ENCODE measurements around the gene PPP1R26.
"Not testable (repeated sequence)": the region's sequence is repeated elsewhere in the genome, so short reads cannot be mapped to it uniquely, and the experiment has no call there.

The PPP1R26 gene

DNA sequence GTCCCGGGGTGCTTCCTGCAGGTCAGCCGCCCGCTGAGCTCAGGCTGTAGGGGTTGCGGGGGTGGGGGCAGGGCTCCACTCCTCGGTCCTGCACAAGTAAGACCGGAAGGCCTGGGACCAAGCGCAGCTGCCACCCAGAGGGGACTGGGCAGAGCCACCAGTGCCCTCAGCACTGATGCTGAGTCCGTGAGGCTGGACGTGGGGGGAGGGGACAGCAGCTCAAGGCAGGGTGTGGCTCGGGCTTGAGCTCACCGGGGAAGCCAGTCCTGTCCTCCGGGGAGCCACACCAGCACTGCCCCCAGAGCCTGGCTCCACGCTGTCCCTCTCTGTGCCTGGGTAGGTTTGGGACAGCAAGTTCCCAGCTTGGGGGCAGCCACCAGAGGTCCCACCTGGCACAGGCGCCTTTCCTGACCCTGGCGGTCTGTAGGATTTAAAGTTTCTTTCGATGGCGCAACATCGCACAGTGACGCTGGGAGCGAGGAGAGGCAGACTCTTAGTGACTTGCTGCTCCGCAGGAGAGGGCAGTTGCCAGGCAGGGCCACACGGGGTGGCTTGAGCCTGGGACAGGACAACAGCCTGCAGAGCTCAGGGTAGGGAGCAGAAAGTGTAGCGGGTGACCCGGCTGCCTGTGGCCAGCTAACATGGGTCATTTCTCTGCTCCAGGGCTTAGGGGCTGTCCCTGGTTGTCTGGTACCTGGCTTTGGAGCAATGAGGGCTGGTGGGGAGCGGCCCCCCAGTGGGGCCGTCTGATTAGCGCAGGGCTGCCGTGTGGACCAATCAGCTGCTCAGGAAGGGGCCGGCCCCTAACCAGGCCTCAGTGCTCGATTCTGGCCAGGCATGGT lies 47.4 kb downstream of the PPP1R26 start:
- H3K9ac ChIP-seq (ENCODE audit: low read depth, low read length), result no peak overlapping the region
- no peak overlapping the region for H3K4me3 ChIP-seq (ENCODE audit: low read length)
- H3K4me1 ChIP-seq (ENCODE audit: insufficient read depth, low read length), result no peaks in the 10 kb centered on the region
- H3K27me3 ChIP-seq (ENCODE audit: insufficient read depth, low read length), result no peaks in the 10 kb centered on the region
- no peaks in the 10 kb centered on the region for H3K36me3 ChIP-seq (ENCODE audit: insufficient read depth, low read length)
- WGBS, result 78% methylated on average over 30 of the region's 30 CpGs
- no peak overlapping the region for H3K27ac ChIP-seq (ENCODE audit: low read depth, low read length)
- H3K9me3 ChIP-seq (ENCODE audit: insufficient read depth, low read depth, low read length), result no peaks in the 10 kb centered on the region

DNA sequence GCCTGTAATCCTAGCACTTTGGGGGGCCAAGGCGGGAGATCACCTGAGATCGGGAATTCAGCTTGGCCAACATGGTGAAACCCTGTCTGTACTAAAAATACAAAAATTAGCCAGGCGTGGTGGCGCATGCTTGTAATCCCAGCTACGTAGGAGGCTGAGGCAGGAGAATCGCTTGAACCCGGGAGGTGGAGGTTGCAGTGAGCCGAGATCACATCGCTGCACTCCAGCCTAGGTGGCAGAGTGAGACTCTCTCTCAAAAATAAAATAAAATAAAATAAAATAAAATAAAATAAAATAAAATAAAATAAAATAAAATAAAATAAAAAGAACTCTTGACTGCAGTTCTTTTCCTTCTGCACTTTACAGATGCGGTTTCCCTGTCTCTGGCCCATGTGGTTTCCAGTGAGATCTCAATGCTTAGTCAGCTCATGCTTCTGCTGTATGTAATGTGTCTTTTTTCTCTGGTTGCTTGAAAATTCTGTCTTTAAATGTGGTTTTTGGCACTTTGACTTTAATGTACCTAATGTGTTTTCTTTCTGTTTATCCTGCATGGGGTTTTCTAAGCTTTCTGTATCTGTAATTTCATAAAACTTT lies 49.4 kb downstream of the PPP1R26 start:
- not testable (repeated sequence) for H3K36me3 ChIP-seq (ENCODE audit: insufficient read depth, low read length); H3K4me1 ChIP-seq (ENCODE audit: insufficient read depth, low read length); H3K27me3 ChIP-seq (ENCODE audit: insufficient read depth, low read length); H3K9ac ChIP-seq (ENCODE audit: low read depth, low read length); H3K4me3 ChIP-seq (ENCODE audit: low read length); H3K27ac ChIP-seq (ENCODE audit: low read depth, low read length); H3K9me3 ChIP-seq (ENCODE audit: insufficient read depth, low read depth, low read length)
- WGBS, result 96% methylated on average over 10 of the region's 10 CpGs

DNA sequence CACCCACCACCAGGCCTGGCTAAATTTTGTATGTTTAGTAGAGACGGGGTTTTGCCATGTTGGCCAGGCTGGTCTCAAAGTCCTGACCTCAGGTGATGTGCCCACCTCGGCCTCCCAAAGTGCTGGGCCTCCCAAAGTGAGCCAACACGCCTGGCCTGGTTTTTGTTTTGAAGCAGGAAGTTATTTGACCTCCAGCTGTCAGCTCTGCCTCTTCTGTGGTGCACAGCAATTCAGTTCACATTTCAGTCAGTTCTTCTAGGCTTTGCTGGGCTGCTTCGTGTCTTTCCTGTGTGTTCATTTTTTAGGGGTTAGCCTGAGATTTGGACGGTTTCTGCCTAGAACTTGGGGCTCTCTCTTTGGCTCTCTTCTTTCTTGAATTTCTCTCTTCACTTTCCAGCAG lies 50.6 kb downstream of the PPP1R26 start:
- no peak overlapping the region for H3K9ac ChIP-seq (ENCODE audit: low read depth, low read length)
- no peaks in the 10 kb centered on the region for H3K36me3 ChIP-seq (ENCODE audit: insufficient read depth, low read length)
- no peaks in the 10 kb centered on the region for H3K9me3 ChIP-seq (ENCODE audit: insufficient read depth, low read depth, low read length)
- H3K4me3 ChIP-seq (ENCODE audit: low read length), result no peak overlapping the region
- no peak overlapping the region for H3K27ac ChIP-seq (ENCODE audit: low read depth, low read length)
- 85% methylated on average over 5 of the region's 5 CpGs for WGBS
- peaks cover 3% of the 10 kb centered on the region; the same call in 1 of the 2 replicates for H3K4me1 ChIP-seq (ENCODE audit: insufficient read depth, low read length)
- no peaks in the 10 kb centered on the region for H3K27me3 ChIP-seq (ENCODE audit: insufficient read depth, low read length)

DNA sequence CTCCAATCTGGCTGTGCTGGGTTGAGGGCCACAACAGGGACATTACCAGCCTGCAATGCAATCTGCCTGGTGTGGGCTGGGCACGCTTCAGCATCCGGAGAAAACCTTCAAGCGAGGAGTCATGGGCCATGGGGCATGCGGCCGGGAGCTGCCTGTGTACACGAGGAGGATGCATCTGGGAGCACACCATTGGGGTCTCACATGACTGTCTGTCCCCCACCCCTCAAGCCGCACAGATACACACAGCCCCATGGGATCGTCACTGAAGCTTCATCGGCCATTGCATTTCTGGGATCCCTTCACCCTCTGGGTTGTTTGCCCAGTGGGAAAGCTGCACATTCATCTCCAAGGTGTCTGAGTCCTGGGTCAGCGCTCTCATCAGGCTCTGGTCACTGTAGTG lies 51.5 kb downstream of the PPP1R26 start:
- H3K9ac ChIP-seq (ENCODE audit: low read depth, low read length), result no peak overlapping the region
- peaks cover 3% of the 10 kb centered on the region; the same call in 1 of the 2 replicates for H3K4me1 ChIP-seq (ENCODE audit: insufficient read depth, low read length)
- no peak overlapping the region for H3K4me3 ChIP-seq (ENCODE audit: low read length)
- no peaks in the 10 kb centered on the region for H3K27me3 ChIP-seq (ENCODE audit: insufficient read depth, low read length)
- H3K9me3 ChIP-seq (ENCODE audit: insufficient read depth, low read depth, low read length), result no peaks in the 10 kb centered on the region
- no peaks in the 10 kb centered on the region for H3K36me3 ChIP-seq (ENCODE audit: insufficient read depth, low read length)
- H3K27ac ChIP-seq (ENCODE audit: low read depth, low read length), result no peak overlapping the region
- 96% methylated on average over 10 of the region's 10 CpGs for WGBS

DNA sequence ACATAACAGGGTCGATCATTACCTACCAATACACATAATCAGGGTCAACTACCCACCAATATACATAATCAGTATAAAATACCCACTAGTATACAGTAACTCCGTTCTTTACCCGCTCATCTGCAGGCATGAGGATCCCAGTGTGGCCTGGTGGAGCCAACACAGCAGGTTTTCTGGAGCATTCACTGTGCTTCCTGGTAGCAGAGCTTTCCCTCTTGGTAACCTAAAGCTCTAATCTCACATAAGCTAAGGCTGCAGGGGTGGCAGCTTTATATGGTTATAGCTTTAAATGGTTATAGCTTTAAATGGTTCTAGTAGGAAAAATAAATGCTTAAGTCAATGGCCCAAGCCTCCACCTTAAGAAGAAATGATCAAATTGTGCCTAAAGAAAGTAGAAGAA lies 53.5 kb downstream of the PPP1R26 start:
- no peaks in the 10 kb centered on the region for H3K27me3 ChIP-seq (ENCODE audit: insufficient read depth, low read length)
- 94% methylated on average over 3 of the region's 3 CpGs for whole genome bisulfite sequencing
- H3K4me3 ChIP-seq (ENCODE audit: low read length), result no peak overlapping the region
- peaks cover 3% of the 10 kb centered on the region; the same call in 1 of the 2 replicates for H3K4me1 ChIP-seq (ENCODE audit: insufficient read depth, low read length)
- H3K36me3 ChIP-seq (ENCODE audit: insufficient read depth, low read length), result no peaks in the 10 kb centered on the region
- no peak overlapping the region for H3K27ac ChIP-seq (ENCODE audit: low read depth, low read length)
- H3K9ac ChIP-seq (ENCODE audit: low read depth, low read length), result no peak overlapping the region
- H3K9me3 ChIP-seq (ENCODE audit: insufficient read depth, low read depth, low read length), result no peaks in the 10 kb centered on the region

DNA sequence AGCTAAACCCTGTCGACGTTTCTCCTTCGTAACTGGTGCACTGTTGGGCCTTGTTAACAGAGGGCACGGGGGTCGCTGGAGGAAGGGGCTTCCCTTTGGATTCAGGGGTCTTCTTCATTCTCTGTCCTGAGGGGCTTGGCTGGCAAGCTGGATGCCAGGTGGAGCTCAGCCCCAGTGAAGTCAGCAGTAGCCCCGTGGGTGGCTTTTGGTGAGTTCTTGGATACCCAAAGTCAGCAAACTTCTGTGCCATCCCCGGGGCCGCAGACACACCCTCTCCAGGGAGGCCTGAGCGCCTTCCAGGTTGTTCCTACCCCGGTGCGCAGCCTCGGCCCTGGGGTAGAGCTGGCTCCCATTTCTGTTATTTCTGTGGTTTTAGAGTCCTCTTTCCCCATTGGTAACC lies 54.1 kb downstream of the PPP1R26 start:
- no peak overlapping the region for H3K4me3 ChIP-seq (ENCODE audit: low read length)
- H3K27ac ChIP-seq (ENCODE audit: low read depth, low read length), result no peak overlapping the region
- no peaks in the 10 kb centered on the region for H3K9me3 ChIP-seq (ENCODE audit: insufficient read depth, low read depth, low read length)
- H3K36me3 ChIP-seq (ENCODE audit: insufficient read depth, low read length), result no peaks in the 10 kb centered on the region
- WGBS, result 88% methylated on average over 12 of the region's 12 CpGs
- no peaks in the 10 kb centered on the region for H3K27me3 ChIP-seq (ENCODE audit: insufficient read depth, low read length)
- H3K9ac ChIP-seq (ENCODE audit: low read depth, low read length), result no peak overlapping the region
- peaks cover 3% of the 10 kb centered on the region; the same call in 1 of the 2 replicates for H3K4me1 ChIP-seq (ENCODE audit: insufficient read depth, low read length)

DNA sequence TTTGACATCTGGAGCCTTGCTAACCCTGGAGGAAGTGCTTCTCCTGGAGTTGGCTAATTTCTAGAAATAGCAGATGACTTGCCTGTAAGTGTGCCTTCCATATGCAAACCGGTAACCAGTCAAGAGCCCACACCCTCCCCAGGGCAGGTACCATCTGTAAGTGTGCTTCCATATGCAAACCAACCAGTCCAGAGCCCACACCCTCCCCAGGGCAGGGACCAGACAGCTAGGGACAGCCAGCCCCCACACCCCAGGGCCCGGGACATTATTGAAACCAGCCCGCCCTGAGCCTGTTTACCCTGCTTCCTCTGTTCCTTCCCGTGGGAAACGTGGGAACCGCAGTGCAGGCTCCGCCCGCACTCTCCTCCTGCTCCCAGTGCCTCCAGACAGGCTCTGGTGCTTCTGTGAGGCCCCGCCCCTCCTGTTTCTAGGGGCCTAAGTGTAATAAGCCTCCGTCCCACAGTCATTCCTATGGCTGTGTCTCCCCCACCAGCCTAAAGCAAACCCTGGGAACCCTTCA lies 54.7 kb downstream of the PPP1R26 start:
- H3K4me1 ChIP-seq (ENCODE audit: insufficient read depth, low read length); H3K27ac ChIP-seq (ENCODE audit: low read depth, low read length); H3K4me3 ChIP-seq (ENCODE audit: low read length); H3K9ac ChIP-seq (ENCODE audit: low read depth, low read length); H3K27me3 ChIP-seq (ENCODE audit: insufficient read depth, low read length); H3K36me3 ChIP-seq (ENCODE audit: insufficient read depth, low read length); H3K9me3 ChIP-seq (ENCODE audit: insufficient read depth, low read depth, low read length): not testable (repeated sequence)
- 61% methylated on average over 10 of the region's 10 CpGs for WGBS

DNA sequence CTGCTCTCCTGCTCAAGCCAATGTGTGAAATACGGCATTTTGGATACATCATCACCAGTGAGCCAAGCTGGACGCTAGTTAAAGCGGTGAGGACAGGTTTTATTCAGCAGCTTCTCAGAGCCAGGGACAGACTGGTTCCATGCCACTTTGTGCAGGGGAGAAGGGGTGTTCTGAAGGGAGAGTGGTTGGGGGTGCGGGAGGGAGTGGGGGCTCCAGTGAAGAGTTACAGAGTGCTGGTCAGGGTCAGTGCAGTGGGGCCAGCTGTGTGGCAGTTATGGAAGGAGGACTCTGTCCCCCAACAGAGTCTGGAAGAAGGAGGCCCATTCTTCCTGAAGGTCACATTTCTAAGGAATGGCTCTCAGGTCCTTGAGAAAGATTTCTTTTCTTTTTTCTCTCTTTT lies 55.2 kb downstream of the PPP1R26 start:
- WGBS, result 91% methylated on average over 4 of the region's 4 CpGs

DNA sequence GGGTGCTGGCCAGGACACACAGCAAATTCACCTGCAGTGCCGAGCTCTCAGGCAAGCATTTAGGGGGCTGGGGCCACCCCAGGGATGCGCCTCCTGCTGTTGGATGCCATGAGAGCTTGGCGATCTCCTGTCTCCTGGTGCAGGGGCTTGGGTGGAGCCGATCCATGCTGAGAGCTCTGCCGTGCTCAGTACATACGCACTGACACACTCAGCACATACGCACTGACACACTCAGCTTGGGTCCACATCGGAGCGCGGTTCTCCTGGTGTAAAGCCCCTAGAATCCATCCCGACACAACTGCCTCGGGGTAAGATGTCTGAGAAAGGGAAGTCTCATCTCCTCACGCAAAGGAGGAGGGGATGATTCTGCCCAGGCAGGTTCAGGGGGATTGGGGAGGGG lies 56.0 kb downstream of the PPP1R26 start:
- H3K9ac ChIP-seq (ENCODE audit: low read depth, low read length); H3K27ac ChIP-seq (ENCODE audit: low read depth, low read length); H3K4me3 ChIP-seq (ENCODE audit: low read length); H3K36me3 ChIP-seq (ENCODE audit: insufficient read depth, low read length); H3K27me3 ChIP-seq (ENCODE audit: insufficient read depth, low read length); H3K9me3 ChIP-seq (ENCODE audit: insufficient read depth, low read depth, low read length); H3K4me1 ChIP-seq (ENCODE audit: insufficient read depth, low read length): not testable (repeated sequence)
- 94% methylated on average over 13 of the region's 13 CpGs for WGBS

More for the DNA sequence above, 55.2 kb downstream of the PPP1R26 start:
- not testable (repeated sequence) for H3K4me3 ChIP-seq (ENCODE audit: low read length); H3K4me1 ChIP-seq (ENCODE audit: insufficient read depth, low read length); H3K9me3 ChIP-seq (ENCODE audit: insufficient read depth, low read depth, low read length); H3K36me3 ChIP-seq (ENCODE audit: insufficient read depth, low read length); H3K27me3 ChIP-seq (ENCODE audit: insufficient read depth, low read length); H3K27ac ChIP-seq (ENCODE audit: low read depth, low read length); H3K9ac ChIP-seq (ENCODE audit: low read depth, low read length)

DNA sequence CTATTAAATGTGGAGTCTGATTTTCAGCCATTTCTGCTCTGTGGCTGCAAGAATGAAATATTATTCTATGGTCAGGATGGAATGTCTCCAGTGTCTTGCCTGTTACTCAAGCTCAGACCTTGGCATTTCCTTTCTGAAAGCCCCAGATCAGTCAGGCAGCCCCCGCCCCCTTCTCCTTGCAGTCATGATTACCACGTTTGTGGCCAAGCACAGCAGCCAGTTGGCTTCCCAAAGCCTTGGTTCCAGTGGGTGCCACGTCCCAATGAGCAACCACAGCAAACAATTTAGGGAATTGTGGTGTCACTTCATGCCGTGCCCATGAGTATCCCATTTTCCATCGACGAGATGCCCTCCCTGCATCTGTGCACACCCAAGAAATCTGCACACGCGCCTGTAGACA lies 56.6 kb downstream of the PPP1R26 start:
- 87% methylated on average over 8 of the region's 8 CpGs for WGBS
- Histone ChIP-seq H3K9me3 (ENCODE audit: insufficient read depth, low read depth, low read length) (no peaks in the 10 kb centered on the region), H3K4me3 (ENCODE audit: low read length) (no peak overlapping the region), H3K9ac (ENCODE audit: low read depth, low read length) (no peak overlapping the region), H3K4me1 (ENCODE audit: insufficient read depth, low read length) (peaks cover 3% of the 10 kb centered on the region; the same call in 1 of the 2 replicates), H3K27me3 (ENCODE audit: insufficient read depth, low read length) (no peaks in the 10 kb centered on the region), H3K27ac (ENCODE audit: low read depth, low read length) (no peak overlapping the region), H3K36me3 (ENCODE audit: insufficient read depth, low read length) (no peaks in the 10 kb centered on the region)

Data from HUES64 (cell line).